GM18868 (cell line): Measurements from ENCODE around the gene NPM1.
A peak's percentile ranks its signal among the peaks of the same experiment; 100 is the strongest.
"Not testable (repeated sequence)": the region's sequence is repeated elsewhere in the genome, so short reads cannot be mapped to it uniquely, and the experiment has no call there.

ENCODE experiments used
- ATAC-seq: cut with Tn5 transposase; IDR thresholded peaks from one replicate; pipeline ENCODE4 v1.9.1; 2021; ENCODE audit warnings: mild to moderate bottlenecking, moderate library complexity; ENCODE audit not compliant: unreplicated experiment

The NPM1 gene

DNA sequence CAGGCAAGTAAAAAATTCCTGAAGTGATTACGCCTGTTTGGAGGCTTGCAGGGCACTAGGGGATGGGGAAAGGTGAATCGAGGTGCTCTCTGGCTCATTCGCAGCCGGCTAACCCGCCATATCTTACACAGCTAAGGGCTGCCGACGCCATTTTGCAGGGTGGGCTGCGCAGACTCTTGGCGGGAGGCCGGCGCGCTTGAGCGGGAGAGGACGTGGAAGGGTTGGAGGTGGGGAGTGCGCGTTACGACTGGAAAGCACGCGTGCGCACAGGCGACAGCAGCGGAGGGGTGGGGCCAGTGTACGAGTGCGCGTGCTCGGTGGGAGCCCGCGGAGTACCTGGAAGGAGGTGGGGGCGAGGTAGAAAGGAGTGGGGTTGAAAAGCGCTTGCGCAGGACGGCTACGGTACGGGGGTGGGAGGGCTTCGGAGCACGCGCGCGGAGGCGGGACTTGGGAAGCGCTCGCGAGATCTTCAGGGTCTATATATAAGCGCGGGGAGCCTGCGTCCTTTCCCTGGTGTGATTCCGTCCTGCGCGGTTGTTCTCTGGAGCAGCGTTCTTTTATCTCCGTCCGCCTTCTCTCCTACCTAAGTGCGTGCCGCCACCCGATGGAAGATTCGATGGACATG is at the start of gene NPM1:
TSS of gene NPM1 (plus strand) at position 505 of the 625 bp plus-strand sequence. CDS start at position 605, 100 bp downstream.
- ATAC-seq: peak; percentile 85

DNA sequence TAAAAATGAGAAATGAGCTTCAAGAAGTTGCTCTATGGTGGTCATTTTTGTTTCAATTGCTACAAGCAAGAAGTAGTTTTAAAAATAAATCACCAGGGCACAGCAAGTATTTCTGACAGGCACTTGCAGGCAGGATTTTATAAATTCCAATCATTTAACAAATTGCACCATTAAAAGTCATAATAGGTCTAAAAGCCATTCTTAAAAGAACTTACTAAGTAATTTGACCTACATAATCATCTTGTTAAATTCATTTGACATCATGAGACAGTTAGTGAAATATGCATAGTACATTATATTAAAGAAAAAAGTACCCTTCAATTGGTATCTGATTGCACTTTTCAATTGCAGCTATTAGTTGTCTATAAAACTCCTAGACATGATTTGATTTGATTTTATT is 47.6 kb upstream of the NPM1 start:
- ATAC-seq: no peak

- ATAC-seq: no peak
Observed at GRCh38 chr5:171340491-171340890, 47.2 kb upstream of the NPM1 start.

DNA sequence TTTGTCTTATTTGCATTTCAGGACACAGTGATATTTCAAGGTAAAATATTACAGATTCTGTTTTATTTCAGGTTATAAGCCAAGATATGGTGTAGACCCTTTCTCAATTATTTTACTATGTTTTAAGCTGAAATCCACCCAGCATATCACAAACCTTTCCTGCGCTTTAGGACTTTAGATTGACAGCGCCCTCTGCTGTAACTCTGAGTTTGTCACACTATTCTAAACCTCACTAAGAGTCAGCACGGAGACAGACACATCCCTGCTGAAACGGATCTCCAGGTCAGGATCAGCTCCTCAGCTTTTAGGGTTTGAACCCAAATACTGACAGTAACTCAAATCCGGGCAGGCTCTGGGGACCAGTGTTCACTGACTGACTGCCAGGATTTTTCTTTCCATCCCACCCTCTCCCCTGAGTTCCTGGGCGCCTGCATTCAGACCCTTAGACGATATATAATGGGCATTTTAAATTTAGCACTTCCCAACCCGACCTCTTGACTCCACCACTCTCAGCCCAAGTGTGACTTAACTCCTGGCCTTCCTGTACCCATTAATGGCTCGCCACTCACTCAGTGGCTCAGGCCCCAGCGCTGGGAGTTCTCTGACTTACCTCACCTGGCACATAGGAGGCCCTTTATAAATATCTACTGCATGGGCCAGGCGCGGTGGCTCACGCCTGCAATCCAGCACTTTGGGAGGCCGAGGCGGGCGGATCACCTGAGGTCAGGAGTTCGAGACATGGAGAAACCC is 45.1 kb upstream of the NPM1 start:
- ATAC-seq: peak; percentile 79

GRCh38 chr5:171344936-171345608 is 42.6 kb upstream of the NPM1 start:
- no peak for ATAC-seq

GRCh38 chr5:171351536-171352073 is 36.0 kb upstream of the NPM1 start:
- no peak for ATAC-seq

DNA sequence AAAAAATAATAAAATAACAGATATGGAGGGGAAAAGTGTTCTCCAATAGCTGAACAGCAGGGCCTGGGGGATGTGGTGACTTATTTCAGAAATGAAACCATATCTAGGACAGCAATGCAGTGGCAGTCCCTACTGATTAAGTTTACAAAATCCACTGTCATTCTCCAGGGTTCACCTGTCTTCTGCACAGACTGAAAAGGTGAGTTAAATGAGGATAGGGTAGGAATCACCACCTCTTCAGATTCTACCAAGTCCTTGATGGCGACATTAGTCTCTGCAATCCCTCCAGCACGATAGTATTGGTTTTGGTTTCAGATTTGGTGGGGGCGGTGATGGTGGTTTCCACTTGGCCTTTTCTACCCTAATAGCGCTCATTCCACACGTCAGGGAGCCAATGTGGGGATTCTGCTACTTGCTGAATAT is 32.3 kb upstream of the NPM1 start:
- ATAC-seq: peak; percentile 96

GRCh38 chr5:171357843-171358242 is 29.8 kb upstream of the NPM1 start:
- no peak for ATAC-seq

- ATAC-seq: not testable (repeated sequence)
Observed at GRCh38 chr5:171361151-171361550, 26.5 kb upstream of the NPM1 start.

- not testable (repeated sequence) for ATAC-seq
Observed at GRCh38 chr5:171363249-171363648, 24.4 kb upstream of the NPM1 start.

DNA sequence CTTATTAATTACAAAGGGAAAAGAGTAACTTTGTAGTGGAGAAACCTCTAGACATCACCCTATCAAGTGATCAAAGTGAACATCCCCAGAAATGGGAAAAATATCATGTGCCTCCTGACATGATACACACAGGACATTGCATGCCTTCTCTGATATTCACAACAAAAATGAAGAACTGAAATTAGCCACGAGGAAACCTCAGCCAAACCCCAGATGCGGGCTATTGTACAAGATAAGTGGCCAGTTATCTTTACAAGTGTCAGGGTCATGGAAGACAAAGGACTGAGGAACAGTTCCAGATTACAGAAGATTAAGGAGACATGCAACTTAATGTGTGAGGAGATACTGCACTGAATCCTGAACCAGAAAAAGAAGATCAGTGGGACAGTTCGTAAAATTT is 23.8 kb upstream of the NPM1 start:
- peak; percentile 76 for ATAC-seq

DNA sequence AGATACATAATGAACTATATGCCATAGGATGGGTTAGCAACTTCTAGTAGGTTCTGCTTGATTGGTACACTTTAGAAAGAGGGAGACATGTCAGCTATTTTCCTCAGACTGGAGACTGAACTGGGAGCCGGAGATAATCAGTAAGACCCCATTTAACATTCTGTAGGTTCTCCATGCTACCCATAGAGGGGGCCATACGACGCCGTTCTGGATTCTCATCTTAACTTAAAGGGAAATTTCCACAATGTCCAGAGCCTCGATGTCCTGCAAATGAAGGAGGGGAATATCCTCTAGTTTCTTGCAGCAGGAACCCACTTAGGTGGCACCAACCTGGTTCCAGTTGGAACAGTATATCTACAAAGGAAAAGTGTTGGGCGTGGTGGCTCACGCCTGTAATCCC is 22.3 kb upstream of the NPM1 start:
- ATAC-seq: no peak

DNA sequence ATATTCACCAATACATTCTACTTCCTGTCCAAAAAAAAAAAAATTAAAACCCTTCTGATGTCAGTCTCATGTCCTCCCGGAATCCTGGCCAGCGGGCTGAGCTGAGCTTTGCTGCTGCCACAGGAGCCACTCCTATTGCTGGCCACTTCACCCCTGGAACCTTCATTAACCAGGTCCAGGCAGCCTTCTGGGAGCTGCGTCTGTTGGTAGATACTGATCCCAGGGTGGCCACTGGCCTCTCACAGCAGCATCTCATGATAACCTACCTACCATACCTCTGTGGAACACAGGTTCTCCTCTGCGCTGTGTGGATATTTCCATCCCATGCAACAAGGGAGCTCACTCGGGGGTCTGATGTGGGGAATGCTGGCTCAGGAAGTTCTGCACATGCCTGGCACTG is 21.0 kb upstream of the NPM1 start:
- ATAC-seq: no peak

DNA sequence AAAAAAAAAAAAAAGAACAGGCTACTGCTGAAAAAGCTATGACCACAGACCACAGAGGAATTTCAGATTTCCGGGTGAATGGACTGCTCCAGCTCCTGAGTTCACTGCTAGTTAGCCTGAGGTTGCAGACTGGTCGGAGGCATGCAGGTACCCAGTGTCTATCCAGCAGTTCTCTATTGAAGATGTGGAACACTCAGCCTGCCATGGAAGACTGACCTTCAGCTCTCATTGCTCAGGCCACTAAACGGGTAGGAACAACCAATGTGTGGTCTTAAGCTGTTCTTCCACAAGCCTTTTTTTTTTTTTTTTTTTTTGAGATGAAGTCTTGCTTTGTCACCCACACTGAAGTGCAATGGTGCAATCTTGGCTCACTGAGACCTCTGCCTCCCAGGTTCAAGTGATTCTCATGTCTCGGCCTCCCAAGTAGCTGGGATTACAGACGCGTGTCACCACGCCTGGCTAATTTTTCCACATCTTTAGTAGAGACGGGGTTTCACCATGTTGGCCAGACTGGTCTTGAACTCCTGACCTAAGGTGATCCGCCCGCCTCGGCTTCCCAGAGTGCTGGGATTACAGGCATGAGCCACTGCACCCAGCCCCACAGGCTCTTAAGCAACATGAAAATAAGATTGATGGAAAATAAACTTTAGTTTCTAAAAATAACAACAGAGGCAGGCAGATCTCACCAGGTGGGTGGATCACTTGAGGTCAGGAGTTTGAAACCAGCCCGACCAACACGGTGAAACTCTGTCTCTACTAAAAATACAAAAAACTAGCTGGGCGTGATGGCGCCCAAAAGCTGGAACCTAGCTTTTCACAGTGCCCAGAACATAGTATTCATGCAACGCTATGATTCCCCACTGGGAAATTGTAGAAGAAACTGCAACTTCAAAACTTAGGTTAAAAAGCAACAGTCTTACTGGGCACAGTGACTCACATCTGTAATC is 20.0 kb upstream of the NPM1 start:
- ATAC-seq: peak; percentile 53

- no peak for ATAC-seq
Observed at GRCh38 chr5:171369056-171369455, 18.6 kb upstream of the NPM1 start.

- ATAC-seq: no peak
Observed at GRCh38 chr5:171369898-171370297, 17.8 kb upstream of the NPM1 start.

DNA sequence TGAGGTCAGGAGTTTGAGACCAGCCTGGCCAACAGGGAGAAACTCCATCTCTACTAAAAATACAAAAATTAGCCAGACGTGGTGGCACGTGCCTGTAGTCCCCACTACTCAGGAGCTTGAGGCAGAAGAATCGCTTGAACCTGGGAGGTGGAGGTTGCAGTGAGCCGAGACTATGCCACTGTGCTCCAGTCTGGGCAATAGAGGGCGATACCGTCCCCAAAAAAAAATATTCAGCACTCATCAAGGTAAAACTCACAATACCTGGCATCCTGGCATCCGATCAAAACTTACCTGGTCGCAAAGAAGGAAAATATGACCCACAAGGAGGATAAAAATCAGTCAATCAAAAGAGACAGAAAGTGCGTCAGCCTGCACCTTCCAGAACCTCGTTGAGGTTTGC is 16.8 kb upstream of the NPM1 start:
- ATAC-seq: not testable (repeated sequence)

DNA sequence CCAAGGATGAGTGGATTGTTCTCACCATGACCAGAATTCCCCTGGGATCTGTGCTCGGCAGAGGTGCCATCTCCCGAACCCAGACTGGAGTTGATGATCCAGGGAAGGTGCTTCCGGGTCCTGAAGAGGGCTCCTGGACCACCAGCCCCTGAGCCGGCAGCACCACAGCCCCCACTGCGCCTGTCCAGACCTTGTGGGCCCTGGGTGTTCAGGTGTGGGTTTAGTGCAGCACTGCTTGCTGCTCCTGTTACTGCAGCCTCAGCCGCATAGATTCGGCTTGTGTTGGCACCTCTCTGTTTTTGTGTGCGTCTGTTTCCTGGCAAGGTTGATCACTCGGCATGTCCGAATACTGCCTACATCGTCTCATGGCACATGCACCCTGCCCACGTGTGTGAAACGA is 16.3 kb upstream of the NPM1 start:
- ATAC-seq: no peak

DNA sequence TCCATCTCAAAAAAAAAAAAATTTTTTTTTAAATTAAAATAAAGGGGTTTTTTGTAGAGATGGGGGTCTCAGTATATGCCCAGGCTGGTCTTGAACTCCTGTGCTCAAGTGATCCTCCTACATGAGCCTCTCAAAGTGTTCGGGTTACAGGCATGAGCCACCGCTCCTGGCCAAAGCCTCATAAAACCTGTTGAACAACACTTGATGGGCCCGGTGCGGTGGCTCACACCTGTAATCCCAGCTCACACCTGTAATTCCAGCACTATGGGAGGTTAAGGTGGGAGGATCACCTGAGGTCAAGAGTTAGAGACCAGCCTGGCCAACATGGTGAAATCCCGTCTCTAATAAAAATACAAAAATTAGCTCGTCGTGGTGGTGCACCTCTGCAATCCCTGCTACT is 7.7 kb upstream of the NPM1 start:
- no peak for ATAC-seq

DNA sequence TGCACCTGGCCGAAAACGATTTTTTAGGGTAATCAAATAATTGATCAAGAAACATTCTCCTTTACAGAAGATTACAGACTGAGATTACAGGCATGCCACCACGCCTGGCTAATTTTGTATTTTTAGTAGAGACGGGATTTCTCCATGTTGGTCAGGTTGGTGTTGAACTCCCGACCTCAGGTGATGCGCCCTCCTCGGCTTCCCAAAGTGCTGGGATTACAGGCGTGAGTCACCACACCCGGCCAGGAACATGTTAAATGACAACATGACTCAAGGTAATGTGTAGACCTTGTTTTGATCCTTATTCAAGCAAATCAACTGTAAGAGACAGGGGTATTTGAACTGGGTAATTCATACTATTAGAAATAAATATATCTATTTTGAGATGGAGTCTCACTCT is 3.2 kb upstream of the NPM1 start:
- ATAC-seq: not testable (repeated sequence)

DNA sequence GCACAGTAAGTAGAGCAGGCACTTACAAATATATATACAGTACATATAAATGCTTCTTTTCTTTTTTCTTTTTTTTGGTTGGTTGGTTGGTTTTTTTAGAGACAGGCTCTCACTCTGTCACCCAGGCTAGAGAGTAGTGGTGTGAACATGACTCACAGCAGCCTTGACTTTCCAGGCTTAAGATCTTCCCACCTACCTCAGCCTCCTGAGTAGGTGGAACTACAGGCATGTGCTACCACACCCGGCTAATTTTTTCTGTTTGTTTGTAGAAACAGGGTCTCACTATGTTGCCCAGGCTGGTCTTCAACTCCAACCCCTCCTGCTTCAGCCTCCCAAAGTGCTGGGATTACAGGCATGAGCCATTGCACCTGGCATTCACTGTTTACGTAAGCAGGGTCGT is 2.6 kb upstream of the NPM1 start:
- ATAC-seq: not testable (repeated sequence)
